ELR (cell line): ENCODE results near the gene STYXL1.

Experiments used
- DNase-seq: peaks from one replicate; pipeline ENCODE4 v3.0.0-alpha.2; 2015; ENCODE audit warnings: low read depth

Gene STYXL1

GRCh38 chr7:75992083-75992755, 55.6 kb downstream of the STYXL1 start:
- no peak for DNase-seq

- no peak for DNase-seq
Measured at GRCh38 chr7:75991531-75992082, 56.2 kb downstream of the STYXL1 start.

- DNase-seq, result no peak
Measured at GRCh38 chr7:75989500-75990388, 58.1 kb downstream of the STYXL1 start.

- DNase-seq, result no peak
Measured at GRCh38 chr7:75988568-75989499, 59.0 kb downstream of the STYXL1 start.

- DNase-seq, result no peak
Measured at GRCh38 chr7:75987805-75988567, 59.8 kb downstream of the STYXL1 start.

GRCh38 chr7:75987026-75987804, 60.6 kb downstream of the STYXL1 start:
- DNase-seq, result no peak

GRCh38 chr7:75986147-75986781, 61.5 kb downstream of the STYXL1 start:
- DNase-seq, result no peak

GRCh38 chr7:75985518-75986146, 62.2 kb downstream of the STYXL1 start:
- DNase-seq, result no peak

- DNase-seq, result no peak
Measured at GRCh38 chr7:75985009-75985517, 62.7 kb downstream of the STYXL1 start.

GRCh38 chr7:75984130-75985008, 63.4 kb downstream of the STYXL1 start:
- DNase-seq, result no peak

GRCh38 chr7:75983471-75984129, 64.2 kb downstream of the STYXL1 start:
- no peak for DNase-seq

- no peak for DNase-seq
Measured at GRCh38 chr7:75982306-75983064, 65.3 kb downstream of the STYXL1 start.

GRCh38 chr7:75981453-75982305, 66.1 kb downstream of the STYXL1 start:
- no peak for DNase-seq

GRCh38 chr7:75981203-75981452, 66.7 kb downstream of the STYXL1 start:
- no peak for DNase-seq

GRCh38 chr7:75980430-75981202, 67.2 kb downstream of the STYXL1 start:
- no peak for DNase-seq
